Embryonic facial prominence (tissue), 1 donor: ENCODE measurements around the gene TTC21B.
A peak's percentile ranks its signal among the peaks of the same experiment; 100 is the strongest.
"Not testable (repeated sequence)": the region's sequence is repeated elsewhere in the genome, so short reads cannot be mapped to it uniquely, and the experiment has no call there.

Experiments
- DNase-seq: peaks from one replicate; pipeline ENCODE4 v3.0.0-alpha.2; 2016; ENCODE audit errors: extremely low spot score

Gene TTC21B

DNA sequence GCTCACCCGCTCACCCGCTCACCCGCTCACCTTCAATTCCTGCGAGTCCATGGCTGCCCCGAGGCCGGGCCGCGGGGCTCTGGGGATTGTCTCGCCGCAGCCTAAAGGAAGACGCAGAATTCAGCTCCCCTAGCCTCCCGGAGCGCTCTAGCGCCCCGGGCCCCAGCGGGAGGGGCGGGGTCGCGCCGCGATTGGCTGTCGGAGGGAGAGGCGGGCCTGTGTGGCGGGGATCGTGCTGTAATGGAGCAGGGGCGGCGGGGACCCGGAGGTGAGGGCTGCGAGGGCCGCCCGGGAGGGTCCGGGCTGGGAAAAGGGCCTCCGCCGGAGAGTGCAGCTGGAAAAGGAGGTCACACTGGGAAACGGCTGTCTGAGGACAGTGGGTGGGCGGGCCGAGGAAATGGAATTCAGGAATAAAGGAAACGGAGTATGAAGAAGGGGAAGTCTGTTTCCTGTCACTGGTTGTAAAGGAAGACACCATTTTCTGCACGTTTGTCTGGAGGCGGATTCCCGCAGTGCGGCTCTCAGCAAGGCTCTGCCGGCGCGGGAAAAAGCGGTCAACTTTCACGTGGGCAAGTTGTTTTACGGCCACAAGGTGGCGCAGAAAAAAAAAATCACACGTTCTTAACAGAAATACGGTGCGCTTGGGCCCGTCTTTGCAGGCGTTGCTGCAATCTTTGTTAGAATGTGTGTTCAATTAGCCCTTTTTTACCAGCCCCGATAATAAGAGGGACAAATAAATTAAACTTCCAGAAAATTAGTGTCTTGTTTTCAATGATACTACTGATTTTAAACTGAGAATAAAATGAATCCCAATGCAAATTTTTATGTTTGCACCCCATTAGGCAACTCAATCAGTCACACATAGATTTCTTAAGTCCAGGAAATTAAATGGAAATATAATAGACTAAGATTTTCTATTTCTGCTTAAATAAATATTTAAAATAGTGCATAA, at the start of gene TTC21B:
TTC21B (minus strand) TSS at position 122 of the 952 bp plus-strand sequence; CDS start at position 51, 71 bp downstream.
- peak; percentile 91 for DNase-seq

GRCh38 chr2:166000401-166000800, 46.8 kb upstream of the TTC21B start:
- no peak for DNase-seq

- DNase-seq: no peak
These were observed 37.3 kb upstream of the TTC21B start for GRCh38 chr2:165990846-165991245.

DNA sequence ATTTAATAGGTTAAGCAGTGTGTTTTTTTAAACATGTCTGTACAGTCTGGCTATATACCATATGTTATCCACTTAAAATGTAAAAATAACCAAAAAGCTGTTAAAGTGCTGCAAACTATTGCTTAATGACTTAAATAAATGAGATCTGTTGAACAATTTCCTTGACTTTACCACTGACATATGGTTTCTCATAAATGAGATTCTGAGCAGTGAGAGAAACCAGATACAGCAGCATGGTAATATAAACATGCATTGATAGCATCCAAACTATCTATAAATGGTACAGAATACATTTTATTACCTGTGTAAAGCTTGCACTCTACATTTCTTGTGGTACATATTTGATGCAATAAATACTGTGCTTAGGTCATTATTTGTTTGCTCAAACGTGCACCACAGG, 36.3 kb upstream of the TTC21B start:
- DNase-seq: no peak

GRCh38 chr2:165985120-165985519, 31.5 kb upstream of the TTC21B start:
- DNase-seq: no peak

DNA sequence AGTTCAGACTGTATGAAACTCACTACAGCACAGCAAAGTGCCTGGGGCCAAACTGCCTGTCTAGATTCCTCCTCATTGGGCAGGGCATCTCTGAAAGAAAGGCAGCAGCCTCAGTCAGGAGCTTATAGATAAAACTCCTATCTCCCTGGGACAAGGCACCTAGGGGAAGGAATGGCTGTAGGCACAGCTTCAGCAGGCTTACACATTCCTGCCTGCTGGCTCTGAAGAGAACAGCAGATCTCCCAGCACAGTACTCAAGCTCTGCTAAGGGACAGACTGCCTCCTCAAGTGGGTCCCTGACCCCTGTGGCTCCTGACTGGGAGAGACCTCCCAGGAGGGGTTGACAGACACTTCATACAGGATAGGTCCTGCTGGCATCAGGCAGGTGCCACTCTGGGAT, 18.6 kb upstream of the TTC21B start:
- not testable (repeated sequence) for DNase-seq

DNA sequence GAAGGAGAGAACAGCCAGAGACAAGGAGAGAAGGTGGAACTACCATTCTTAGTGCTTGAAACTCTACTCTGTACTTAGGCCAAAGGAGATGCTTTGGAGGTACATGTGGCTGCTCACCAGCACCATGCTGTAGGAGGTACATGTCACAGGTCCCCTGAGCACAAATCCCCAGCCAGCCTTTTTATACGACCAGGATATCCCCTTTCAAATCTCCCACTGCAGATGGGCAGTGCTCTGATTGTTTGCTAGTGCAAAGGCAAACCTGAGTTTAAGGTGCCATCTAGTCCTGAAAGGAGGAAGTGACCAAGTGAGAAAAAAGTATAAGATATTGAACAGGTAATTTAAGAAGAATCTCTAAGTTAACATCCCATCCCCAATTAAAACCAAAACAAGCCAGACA, 17.1 kb upstream of the TTC21B start:
- DNase-seq: no peak

- DNase-seq: no peak
These were observed 15.7 kb upstream of the TTC21B start for GRCh38 chr2:165969227-165969626.

DNA sequence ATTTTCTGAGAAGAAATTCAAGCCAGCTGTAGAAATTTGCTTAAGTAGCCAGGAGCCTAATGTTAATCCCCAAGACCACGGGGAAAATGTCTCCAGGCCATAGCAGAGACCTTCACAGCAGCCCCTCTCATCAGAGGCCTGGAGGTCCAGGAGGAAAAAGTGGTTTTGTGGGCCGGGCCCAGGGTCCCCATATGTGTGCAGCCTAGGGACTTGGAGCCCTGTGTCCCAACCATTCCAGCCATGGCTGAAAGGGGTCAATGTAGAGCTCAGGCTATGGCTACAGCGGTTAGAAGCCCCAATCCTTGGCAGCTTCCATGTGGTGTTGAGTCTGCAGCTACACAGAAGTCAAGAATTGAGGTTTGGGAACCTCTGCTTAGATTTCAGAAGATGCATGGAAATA, 14.2 kb upstream of the TTC21B start:
- no peak for DNase-seq

DNA sequence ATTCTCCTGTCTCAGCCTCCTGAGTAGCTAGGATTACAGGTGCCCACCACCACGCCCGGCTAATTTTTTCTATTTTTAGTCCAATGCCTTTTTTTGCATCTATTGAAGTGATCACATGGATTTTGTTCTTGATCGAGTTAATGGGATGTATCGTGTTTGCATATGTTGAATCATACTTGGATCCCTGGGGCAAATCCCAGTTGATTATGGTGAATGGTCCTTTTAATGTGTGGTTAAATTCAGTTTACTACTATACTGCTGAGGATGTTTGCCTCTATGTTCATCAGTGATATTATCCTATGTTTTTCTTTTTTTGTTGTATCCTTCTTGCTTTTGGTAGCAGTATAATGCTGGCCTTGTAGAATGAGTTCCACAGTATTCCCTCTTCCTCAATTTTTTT, 8.2 kb upstream of the TTC21B start:
- no peak for DNase-seq

GRCh38 chr2:165959371-165959770, 5.8 kb upstream of the TTC21B start:
- no peak for DNase-seq

DNA sequence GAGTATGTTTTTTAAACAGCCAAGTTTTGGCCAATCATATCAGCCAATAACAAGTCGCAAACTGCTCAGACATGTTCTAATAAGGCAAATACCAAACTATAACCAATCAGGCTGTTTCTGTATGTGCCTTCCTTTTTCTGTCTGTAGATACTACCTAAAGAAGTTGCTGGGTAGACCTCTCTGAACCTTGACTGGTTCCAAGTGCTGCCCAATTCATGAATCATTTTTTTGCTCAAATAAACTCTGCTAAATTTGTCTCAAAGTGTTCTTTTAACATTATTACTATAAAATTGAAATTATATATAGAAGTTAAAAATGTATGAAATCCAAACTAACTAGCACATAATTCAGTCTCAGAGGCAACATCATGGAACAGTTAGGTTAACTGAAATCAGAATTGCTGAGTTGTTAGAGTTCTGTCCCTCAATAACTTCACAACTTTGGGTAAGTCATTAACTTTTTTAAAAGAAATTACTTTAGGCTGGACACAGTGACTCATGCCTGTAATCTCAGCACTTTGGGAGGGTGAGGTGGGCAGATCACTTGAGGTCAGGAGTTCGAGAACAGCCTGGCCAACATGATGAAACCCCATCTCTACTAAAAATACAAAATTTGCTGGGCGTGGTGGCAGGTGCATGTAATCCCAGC, 4.9 kb upstream of the TTC21B start:
- no peak for DNase-seq

DNA sequence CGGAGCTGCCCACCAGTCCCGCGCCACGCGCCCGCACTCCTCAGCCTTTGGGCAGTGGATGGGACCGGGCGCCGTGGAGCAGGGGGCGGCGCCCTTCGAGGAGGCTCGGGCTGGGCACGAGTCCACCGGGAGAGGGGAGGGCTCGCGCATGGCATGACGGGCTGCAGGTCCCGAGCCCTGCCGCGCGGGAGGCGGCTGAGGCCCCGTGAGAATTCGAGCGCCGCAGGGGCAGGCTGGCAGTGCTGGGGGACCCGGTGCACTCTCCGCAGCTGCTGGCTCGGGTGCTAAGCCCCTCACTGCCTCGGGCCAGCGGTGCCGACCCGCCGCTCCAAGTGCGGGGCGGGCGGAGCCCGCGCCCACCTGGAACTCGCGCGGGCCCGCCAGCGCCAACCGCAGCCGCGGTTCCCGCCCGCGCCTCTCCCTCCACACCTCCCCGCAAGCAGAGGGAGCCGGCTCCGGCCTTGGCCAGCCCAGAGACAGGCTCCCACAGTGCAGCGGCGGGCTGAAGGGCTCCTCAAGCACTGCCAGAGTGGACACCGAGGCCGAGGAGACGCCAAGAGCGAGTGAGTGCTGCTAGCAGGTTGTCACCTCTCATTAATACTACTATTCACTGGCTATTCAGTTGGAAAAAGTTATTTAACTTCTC, 3.6 kb upstream of the TTC21B start:
- DNase-seq: no peak

DNA sequence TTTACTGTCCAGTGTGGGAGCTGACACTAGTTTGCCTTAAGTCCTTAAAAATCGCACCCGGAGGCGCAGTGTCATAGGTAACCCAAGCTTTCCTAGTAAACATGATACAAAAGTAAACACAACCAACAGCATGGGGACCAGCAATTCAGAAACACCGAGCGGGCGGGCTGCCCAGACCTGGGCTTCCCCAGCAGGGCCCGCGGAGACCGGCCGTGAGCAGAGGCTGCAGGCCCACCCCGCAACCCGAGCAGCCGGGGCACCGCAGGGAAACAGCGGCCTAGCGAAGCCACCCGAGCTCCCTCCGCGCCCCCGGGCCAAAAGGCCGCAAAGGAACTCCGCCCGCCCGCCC, 296 bp downstream of the TTC21B start:
- DNase-seq: no peak

GRCh38 chr2:165952741-165953211, 800 bp downstream of the TTC21B start:
- DNase-seq: no peak

DNA sequence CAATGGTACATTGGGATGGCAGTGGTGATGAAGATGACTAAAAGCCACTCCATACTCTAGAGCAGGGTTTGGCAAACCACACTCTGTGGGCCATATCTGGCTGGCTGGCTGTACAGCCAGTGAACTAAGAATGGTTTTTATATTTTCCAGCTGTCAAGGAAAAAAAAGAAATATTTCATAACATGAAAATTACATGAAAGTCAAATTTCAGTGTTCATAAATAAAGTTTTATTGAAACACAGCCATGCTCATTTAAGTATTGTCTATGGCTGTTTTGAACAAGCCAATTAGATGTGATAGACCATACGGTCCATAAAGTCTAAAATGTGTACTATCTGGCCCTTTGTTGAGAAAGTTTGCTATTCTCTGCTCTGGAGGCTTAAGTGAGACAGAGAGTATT, 1.5 kb downstream of the TTC21B start:
- no peak for DNase-seq

- no peak for DNase-seq
These were observed 3.1 kb downstream of the TTC21B start for GRCh38 chr2:165950438-165950837.

DNA sequence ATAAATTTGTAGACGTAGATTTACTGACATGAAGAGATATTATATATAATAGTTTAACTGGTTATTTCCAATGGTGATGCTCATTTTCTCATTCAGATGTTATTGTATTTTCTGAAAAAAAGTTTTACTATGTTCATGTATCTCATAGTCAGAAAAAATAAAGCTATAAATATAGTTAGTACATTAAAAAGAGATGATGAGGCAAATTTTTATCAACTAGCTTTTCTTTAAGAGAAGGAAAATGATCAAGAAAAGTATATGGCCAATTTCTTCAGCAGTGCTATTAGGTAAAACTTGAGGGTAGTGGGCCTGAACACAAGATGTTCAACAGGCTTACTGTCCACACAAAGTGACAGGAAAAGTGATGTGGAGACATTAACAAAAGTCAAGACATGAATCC, 11.7 kb downstream of the TTC21B start:
- DNase-seq: no peak

DNA sequence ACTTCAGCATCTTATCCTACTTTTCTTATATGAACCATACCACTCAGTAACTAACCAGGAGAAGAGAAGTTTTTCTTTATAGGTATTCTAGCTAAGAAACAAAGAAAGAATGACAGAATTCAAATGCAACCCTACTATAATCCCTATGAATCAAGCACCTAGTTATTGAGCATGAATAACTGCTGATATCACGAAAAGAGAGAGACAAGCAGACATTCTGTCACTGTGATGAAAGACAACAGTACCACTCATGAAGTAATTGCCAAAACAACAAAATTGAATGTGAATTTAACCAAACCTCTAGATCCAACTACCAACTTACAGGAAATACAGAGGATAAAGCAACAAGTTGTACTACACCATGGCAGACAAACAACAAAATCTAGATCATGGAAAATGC, 15.3 kb downstream of the TTC21B start:
- no peak for DNase-seq

DNA sequence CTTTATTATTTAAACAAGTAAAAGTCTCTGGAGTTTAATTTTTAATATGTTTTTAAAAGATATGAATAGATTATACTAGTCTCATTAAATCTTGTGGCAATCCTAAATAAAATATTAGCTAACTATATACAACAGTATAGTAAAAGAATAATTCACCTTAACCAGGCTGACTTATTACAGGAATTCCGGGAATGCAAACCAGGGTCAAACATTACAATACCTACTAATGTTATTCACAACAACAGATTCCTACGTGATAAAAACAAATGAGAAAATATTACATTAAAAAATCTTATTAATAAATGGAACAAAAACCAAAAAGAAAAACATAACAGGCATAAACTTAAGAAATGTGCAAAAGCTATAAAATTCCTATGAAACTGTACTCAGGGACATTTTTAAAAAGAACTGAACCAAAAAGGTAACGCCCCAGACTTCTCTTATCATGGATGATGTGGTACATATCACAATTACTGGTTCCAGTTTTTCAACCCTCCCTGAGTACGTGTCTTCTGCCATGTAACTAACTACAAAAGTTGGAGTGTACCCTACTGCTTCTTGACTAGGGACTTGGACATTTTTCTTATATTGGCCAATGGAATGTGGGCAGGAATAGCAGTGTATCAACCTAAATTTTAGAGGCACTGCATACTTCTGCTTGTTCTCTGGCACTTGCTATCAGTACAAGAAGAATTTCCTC, 20.2 kb downstream of the TTC21B start:
- no peak for DNase-seq

DNA sequence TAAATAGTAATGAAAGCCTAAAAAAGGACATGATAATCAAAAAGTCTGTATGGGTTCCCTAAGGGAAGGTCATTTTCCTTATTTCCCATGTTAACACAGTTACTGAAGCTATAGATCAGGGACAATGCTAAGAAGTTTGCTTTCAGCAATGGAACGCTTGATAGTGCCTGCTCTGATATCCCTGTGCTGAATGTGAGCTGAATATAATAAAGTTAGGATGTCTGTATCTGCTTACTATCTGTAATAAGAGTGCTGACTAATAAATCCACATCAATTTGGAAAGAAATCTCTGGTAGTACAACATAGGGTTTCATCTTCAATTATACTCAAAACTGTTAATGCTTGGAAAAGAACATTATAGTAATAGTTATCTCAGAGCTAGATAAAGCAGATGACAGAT, 25.8 kb downstream of the TTC21B start:
- no peak for DNase-seq

GRCh38 chr2:165927353-165927752, 26.2 kb downstream of the TTC21B start:
- no peak for DNase-seq
